WTC11 (cell line): Measurements from ENCODE around the gene HPS1. TPM values are rescaled to one million over a fixed set of nuclear protein-coding genes. Genes with fewer than 3 reads are reported as not detected.
"Not testable (repeated sequence)": the region's sequence is repeated elsewhere in the genome, so short reads cannot be mapped to it uniquely, and the experiment has no call there.

Experiments
- ATAC-seq: fragments of 200-7000 bp; cut with Tn5 transposase; 2 replicates; pipeline ENCODE4 v1.10.0; 2021; ENCODE audit warnings: mild to moderate bottlenecking, moderate library complexity
- CTCF ChIA-PET: fragments of 300-600 bp; sonication (Branson Sonifier 250); formaldehyde crosslinking; loops from one replicate; lab custom pipeline; 2021; ENCODE audit warnings: antibody characterized with exemption; lab: Charles Lee
- POLR2A ChIA-PET: fragments of 350-600 bp; sonication (Branson Sonifier 250); formaldehyde crosslinking; loops from one replicate; lab custom pipeline; 2021; ENCODE audit warnings: antibody characterized with exemption; lab: Charles Lee
- DNase-seq: peaks from one replicate; pipeline ENCODE4 v3.0.0; 2021; ENCODE audit warnings: low spot score
- H3K27ac Mint-ChIP-seq: 2 replicates; pipeline ENCODE4 v1.8.0; 2021; ENCODE audit warnings: mixed read lengths
- H3K27me3 Mint-ChIP-seq: 2 replicates; pipeline ENCODE4 v1.8.0; 2021; ENCODE audit warnings: low read depth, mild to moderate bottlenecking, moderate library complexity, mixed read lengths
- H3K36me3 Mint-ChIP-seq: 2 replicates; pipeline ENCODE4 v1.8.0; 2021; ENCODE audit warnings: mixed read lengths
- H3K4me1 Mint-ChIP-seq: 2 replicates; pipeline ENCODE4 v1.8.0; 2022; ENCODE audit warnings: mixed read lengths
- H3K4me3 Mint-ChIP-seq: 2 replicates; pipeline ENCODE4 v1.8.0; 2021; ENCODE audit warnings: mild to moderate bottlenecking, moderate library complexity, mixed read lengths
- H3K9me3 Mint-ChIP-seq: 2 replicates; pipeline ENCODE4 v1.8.0; 2021; ENCODE audit warnings: mixed read lengths
- ARID4B ChIP-seq: sonication (generic); formaldehyde crosslinking; IDR thresholded peaks from 2 replicates; pipeline ENCODE4 v1.8.0; 2023; ENCODE audit warnings: missing genetic modification reagents, mild to moderate bottlenecking, borderline replicate concordance
- ATF1 ChIP-seq: sonication (generic); formaldehyde crosslinking; IDR thresholded peaks from 2 replicates; pipeline ENCODE4 v1.8.1; 2023; ENCODE audit warnings: mild to moderate bottlenecking, moderate library complexity, missing genetic modification reagents
- EMX1 ChIP-seq: fragments of 250-450 bp; sonication (Bioruptor Pico); IDR thresholded peaks from 2 replicates; pipeline ENCODE4 v1.8.0; 2021; ENCODE audit warnings: mild to moderate bottlenecking
- FOXJ3 ChIP-seq: sonication (generic); formaldehyde crosslinking; IDR thresholded peaks from 2 replicates; pipeline ENCODE4 v1.9.0; 2021; ENCODE audit warnings: missing genetic modification reagents, mild to moderate bottlenecking, borderline replicate concordance
- FOXK1 ChIP-seq: sonication (generic); formaldehyde crosslinking; IDR thresholded peaks from 2 replicates; pipeline ENCODE4 v1.8.0; 2022; ENCODE audit warnings: mild to moderate bottlenecking, moderate library complexity, missing genetic modification reagents
- FOXP1 ChIP-seq: sonication (generic); formaldehyde crosslinking; IDR thresholded peaks from 2 replicates; pipeline ENCODE4 v1.8.0; 2022; ENCODE audit warnings: missing genetic modification reagents, mild to moderate bottlenecking, moderate library complexity, borderline replicate concordance
- GRHL2 ChIP-seq: fragments of 250-450 bp; sonication (Bioruptor Pico); IDR thresholded peaks from 2 replicates; pipeline ENCODE4 v1.8.0; 2022; ENCODE audit warnings: mild to moderate bottlenecking, moderate library complexity; ENCODE audit not compliant: insufficient replicate concordance, severe bottlenecking
- KAT7 ChIP-seq: sonication (generic); formaldehyde crosslinking; IDR thresholded peaks from 2 replicates; pipeline ENCODE4 v1.8.1; 2023; ENCODE audit warnings: missing genetic modification reagents, mild to moderate bottlenecking, borderline replicate concordance
- MXD4 ChIP-seq: fragments of 250-450 bp; sonication (Bioruptor Pico); IDR thresholded peaks from 2 replicates; pipeline ENCODE4 v1.8.0; 2021; ENCODE audit warnings: mild to moderate bottlenecking, moderate library complexity, borderline replicate concordance
- NFATC4 ChIP-seq: fragments of 250-450 bp; sonication (Bioruptor Pico); IDR thresholded peaks from 2 replicates; pipeline ENCODE4 v1.9.0; 2021; ENCODE audit warnings: mild to moderate bottlenecking
- NFE2L1 ChIP-seq: sonication (generic); formaldehyde crosslinking; IDR thresholded peaks from 2 replicates; pipeline ENCODE4 v1.8.1; 2023; ENCODE audit warnings: missing genetic modification reagents
- PRDM15 ChIP-seq: sonication (generic); formaldehyde crosslinking; IDR thresholded peaks from 2 replicates; pipeline ENCODE4 v1.8.0; 2022; ENCODE audit warnings: missing genetic modification reagents
- RELA ChIP-seq: sonication (generic); formaldehyde crosslinking; IDR thresholded peaks from 2 replicates; pipeline ENCODE4 v1.8.1; 2022; ENCODE audit warnings: missing genetic modification reagents, mild to moderate bottlenecking, borderline replicate concordance
- SP1 ChIP-seq: sonication (generic); formaldehyde crosslinking; conservative IDR thresholded peaks from 2 replicates; pipeline ENCODE4 v1.8.1; 2022; ENCODE audit warnings: missing genetic modification reagents
- TEAD4 ChIP-seq: sonication (generic); formaldehyde crosslinking; IDR thresholded peaks from 2 replicates; pipeline ENCODE4 v1.8.0; 2022; ENCODE audit warnings: mild to moderate bottlenecking, missing genetic modification reagents
- ZNF396 ChIP-seq: fragments of 250-450 bp; sonication (Bioruptor Pico); IDR thresholded peaks from 2 replicates; pipeline ENCODE4 v1.8.0; 2021; ENCODE audit warnings: mild to moderate bottlenecking, moderate library complexity, borderline replicate concordance
- total RNA-seq: library from RNA; stranded (reverse); gene quantifications from 3 replicates; pipeline ENCODE4 v1.2.3, GENCODE V29; 2021
- TF ChIP-seq, protein P1 (sequence below): fragments of 250-450 bp; sonication (Bioruptor Pico); IDR thresholded peaks from 2 replicates; pipeline ENCODE4 v1.9.0; 2021; ENCODE audit warnings: mild to moderate bottlenecking

The HPS1 gene
- total RNA-seq, 1 experiment from 2014 or later: 49.3 TPM

DNA sequence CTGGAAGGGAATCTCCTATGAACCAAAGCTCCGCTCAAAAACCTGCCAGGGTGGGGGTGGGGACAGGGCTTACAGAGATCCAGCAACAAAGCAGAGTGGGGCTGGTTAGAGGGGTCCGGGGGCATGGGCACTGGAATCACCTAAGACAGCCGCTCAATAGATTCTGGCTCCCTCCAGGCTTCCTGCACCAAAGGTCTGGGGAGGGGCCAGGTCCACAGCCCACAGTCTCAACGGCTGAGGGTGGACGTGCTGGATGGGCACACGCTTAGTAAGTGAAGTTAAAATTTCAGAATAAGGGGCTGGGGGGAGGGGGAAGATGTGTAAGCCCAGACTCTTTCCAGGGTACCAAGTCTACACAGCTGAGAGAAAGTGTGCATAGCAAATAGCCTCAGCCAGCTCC, 62.9 kb downstream of the HPS1 start (continued):
- TF ChIP-seq FOXK1 (CRISPR knock-in tag) (no peak), MXD4 (CRISPR knock-in tag) (no peak), PRDM15 (CRISPR knock-in tag) (no peak), ATF1 (CRISPR knock-in tag) (no peak), SP1 (CRISPR knock-in tag) (no peak)

DNA sequence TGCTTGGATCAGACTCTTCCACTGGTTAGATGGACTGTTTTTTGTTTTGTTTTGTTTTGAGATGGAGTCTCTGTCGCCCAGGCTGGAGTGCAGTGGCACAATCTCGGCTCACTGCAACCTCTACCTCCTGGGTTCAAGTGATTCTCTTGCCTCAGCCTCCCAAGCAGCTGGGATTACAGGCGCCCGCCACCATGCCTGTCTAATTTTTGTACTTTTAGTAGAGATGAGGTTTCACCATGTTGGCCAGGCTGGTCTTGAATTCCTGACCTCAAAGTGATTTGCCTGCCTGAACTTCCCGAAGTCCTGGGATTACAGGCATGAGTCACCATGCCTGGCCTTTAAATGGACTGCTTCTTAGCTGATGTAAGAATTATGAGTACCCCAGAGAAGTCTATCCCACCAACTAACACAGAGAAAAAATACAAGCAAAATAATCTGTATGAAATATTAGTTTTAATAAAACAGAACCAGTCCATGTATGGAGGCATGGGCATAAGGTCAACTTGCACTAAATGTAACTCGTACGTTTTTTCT, 63.5 kb downstream of the HPS1 start:
- CTCF ChIA-PET: interaction anchor here (0.7 to 1.2 kb wide), 2 partner anchors 42 to 74 kb away, joined by 3 to 4 read pairs; no protein-coding TSS in a partner anchor
- H3K27me3 Mint-ChIP-seq, H3K9me3 Mint-ChIP-seq, POLR2A ChIA-PET, H3K27ac Mint-ChIP-seq, DNase-seq, H3K4me3 Mint-ChIP-seq, ATAC-seq, H3K36me3 Mint-ChIP-seq: not testable (repeated sequence)
- H3K4me1 Mint-ChIP-seq: peaks cover 13% of the 10 kb centered on the region

DNA sequence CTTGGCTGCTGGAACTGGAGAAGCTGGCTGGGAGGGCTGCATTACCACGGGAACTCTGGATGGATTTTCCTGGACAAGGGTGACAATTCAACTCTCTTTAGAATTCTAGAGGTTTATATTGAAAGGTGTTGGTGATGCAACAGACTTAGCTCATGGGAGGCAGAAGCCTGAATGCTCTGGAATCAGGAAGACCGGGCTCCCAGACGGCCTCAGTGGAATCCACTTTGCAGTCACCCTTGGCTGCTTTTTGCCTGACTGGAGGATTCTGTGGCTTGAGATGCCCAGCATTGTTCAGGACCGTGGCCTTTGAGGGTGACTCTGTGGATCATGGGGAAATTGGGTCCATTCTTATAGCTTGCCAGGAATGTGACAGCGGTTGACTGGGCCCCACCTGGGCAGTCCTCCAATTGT, 64.0 kb downstream of the HPS1 start:
- DNase-seq: no peak
- Mint-ChIP-seq H3K36me3 (peaks cover 5% of the 10 kb centered on the region), H3K4me1 (peaks cover 10% of the 10 kb centered on the region), H3K27ac (no peak overlapping the region), H3K9me3 (peaks cover 4% of the 10 kb centered on the region), H3K27me3 (no peaks in the 10 kb centered on the region), H3K4me3 (no peak overlapping the region)
- ATAC-seq: no peak
- CTCF ChIA-PET: interaction anchor here (0.7 to 1.2 kb wide), 2 partner anchors 42 to 74 kb away, joined by 3 to 4 read pairs; no protein-coding TSS in a partner anchor
- TF ChIP-seq TEAD4 (CRISPR knock-in tag) (no peak), FOXP1 (CRISPR knock-in tag) (no peak), KAT7 (no peak), EMX1 (CRISPR knock-in tag) (no peak), ZNF396 (CRISPR knock-in tag) (no peak), GRHL2 (no peak), RELA (CRISPR knock-in tag) (no peak), NFATC4 (CRISPR knock-in tag) (no peak), FOXJ3 (CRISPR knock-in tag) (no peak), ARID4B (CRISPR knock-in tag) (no peak), NFE2L1 (CRISPR knock-in tag) (no peak)
- TF ChIP-seq, protein P1, sequence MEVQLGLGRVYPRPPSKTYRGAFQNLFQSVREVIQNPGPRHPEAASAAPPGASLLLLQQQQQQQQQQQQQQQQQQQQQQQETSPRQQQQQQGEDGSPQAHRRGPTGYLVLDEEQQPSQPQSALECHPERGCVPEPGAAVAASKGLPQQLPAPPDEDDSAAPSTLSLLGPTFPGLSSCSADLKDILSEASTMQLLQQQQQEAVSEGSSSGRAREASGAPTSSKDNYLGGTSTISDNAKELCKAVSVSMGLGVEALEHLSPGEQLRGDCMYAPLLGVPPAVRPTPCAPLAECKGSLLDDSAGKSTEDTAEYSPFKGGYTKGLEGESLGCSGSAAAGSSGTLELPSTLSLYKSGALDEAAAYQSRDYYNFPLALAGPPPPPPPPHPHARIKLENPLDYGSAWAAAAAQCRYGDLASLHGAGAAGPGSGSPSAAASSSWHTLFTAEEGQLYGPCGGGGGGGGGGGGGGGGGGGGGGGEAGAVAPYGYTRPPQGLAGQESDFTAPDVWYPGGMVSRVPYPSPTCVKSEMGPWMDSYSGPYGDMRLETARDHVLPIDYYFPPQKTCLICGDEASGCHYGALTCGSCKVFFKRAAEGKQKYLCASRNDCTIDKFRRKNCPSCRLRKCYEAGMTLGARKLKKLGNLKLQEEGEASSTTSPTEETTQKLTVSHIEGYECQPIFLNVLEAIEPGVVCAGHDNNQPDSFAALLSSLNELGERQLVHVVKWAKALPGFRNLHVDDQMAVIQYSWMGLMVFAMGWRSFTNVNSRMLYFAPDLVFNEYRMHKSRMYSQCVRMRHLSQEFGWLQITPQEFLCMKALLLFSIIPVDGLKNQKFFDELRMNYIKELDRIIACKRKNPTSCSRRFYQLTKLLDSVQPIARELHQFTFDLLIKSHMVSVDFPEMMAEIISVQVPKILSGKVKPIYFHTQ (CRISPR knock-in tag): no peak
- TF ChIP-seq, all 79 proteins: peak for 0
- POLR2A ChIA-PET: no interaction called here
